Liver (tissue), 3 donors: Measurements from ENCODE around the gene LMOD2.

ENCODE experiments used
- EGR1 ChIP-seq, 2 donors: IDR thresholded peaks; 2 replicates each; pipeline ENCODE4 v1.6.1; 2016 to 2018; ENCODE audit warnings: antibody characterized with exemption in 2 of 2, low read depth in 2 of 2
- GABPA ChIP-seq, 2 donors: IDR thresholded peaks in 1 of 2; conservative IDR thresholded peaks in 1 of 2; 2 replicates each; pipeline ENCODE4 v1.6.1; 2016; ENCODE audit warnings: antibody characterized with exemption in 2 of 2, mild to moderate bottlenecking in 1 of 2, moderate library complexity in 1 of 2
- JUND ChIP-seq, 2 donors: IDR thresholded peaks; 2 replicates each; pipeline ENCODE4 v1.6.1; 2016; ENCODE audit warnings: antibody characterized with exemption in 2 of 2
- RAD21 ChIP-seq, 2 donors: IDR thresholded peaks; 2 replicates each; pipeline ENCODE4 v1.6.1; 2016; ENCODE audit warnings: antibody characterized with exemption in 2 of 2, mild to moderate bottlenecking in 2 of 2
- RXRA ChIP-seq, 2 donors: IDR thresholded peaks; 2 replicates each; pipeline ENCODE4 v1.6.1; 2017 to 2018; ENCODE audit warnings: antibody characterized with exemption in 2 of 2, mild to moderate bottlenecking in 1 of 2
- SP1 ChIP-seq: IDR thresholded peaks from 2 replicates; pipeline ENCODE4 v1.6.1; 2018; ENCODE audit warnings: antibody characterized with exemption, mild to moderate bottlenecking
- TAF1 ChIP-seq: conservative IDR thresholded peaks from 2 replicates; pipeline ENCODE4 v1.6.1; 2016; ENCODE audit warnings: antibody characterized with exemption, mild to moderate bottlenecking
- YY1 ChIP-seq: IDR thresholded peaks from 2 replicates; pipeline ENCODE4 v1.6.1; 2016; ENCODE audit warnings: antibody characterized with exemption, mild to moderate bottlenecking
- TF ChIP-seq, protein P1 (sequence below): IDR thresholded peaks from 2 replicates; pipeline ENCODE4 v1.6.1; 2016; ENCODE audit warnings: antibody characterized with exemption, mild to moderate bottlenecking
- TF ChIP-seq, protein P2 (sequence below): fragments of 150-350 bp; IDR thresholded peaks from 2 replicates; pipeline ENCODE4 v1.5.1; 2017; ENCODE audit warnings: improper control_type of control experiment, low read depth, low read length; ENCODE audit not compliant: missing input control
- TF ChIP-seq, protein P3 (sequence below): IDR thresholded peaks from 2 replicates; pipeline ENCODE4 v1.6.1; 2016; ENCODE audit warnings: antibody characterized with exemption
- TF ChIP-seq, protein P4 (sequence below): IDR thresholded peaks from 2 replicates; pipeline ENCODE4 v1.6.1; 2016; ENCODE audit warnings: antibody characterized with exemption
- donor health status: healthy.
- donor health status: healthy.

DNA sequence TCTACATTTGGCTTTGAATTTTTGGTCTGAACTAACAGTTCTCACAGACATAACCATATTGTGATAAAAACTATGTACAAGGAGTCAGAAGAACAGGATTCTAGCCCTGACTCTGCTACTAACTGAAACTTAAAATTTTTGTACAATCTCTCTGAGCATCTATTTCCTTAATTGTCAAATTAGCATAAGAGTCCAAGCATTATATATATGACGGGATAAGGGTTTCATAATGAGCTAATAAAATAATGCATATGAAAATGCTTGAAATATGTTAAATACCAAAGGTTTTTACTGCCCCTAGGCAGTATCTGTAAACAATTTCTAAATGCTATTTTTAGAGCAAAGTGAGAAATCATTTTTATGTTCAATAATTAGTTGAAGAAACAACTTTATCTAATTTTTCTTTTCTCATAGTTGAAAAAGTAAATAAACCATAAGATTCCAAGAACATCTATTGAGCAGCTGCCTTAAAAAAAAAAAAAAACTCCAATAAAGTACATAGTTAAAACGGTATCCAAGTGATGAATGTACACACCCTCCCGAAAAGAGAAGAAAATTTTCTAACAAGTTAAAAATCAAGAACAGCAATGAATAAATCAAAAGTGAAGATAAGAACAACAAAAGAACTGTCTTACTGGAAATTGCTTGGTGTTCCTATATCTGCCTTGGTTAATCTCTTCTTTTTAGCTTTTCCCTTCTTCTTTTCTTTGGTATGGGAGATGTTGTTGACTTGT is 40.4 kb downstream of the LMOD2 start:
- TF ChIP-seq, protein P1, sequence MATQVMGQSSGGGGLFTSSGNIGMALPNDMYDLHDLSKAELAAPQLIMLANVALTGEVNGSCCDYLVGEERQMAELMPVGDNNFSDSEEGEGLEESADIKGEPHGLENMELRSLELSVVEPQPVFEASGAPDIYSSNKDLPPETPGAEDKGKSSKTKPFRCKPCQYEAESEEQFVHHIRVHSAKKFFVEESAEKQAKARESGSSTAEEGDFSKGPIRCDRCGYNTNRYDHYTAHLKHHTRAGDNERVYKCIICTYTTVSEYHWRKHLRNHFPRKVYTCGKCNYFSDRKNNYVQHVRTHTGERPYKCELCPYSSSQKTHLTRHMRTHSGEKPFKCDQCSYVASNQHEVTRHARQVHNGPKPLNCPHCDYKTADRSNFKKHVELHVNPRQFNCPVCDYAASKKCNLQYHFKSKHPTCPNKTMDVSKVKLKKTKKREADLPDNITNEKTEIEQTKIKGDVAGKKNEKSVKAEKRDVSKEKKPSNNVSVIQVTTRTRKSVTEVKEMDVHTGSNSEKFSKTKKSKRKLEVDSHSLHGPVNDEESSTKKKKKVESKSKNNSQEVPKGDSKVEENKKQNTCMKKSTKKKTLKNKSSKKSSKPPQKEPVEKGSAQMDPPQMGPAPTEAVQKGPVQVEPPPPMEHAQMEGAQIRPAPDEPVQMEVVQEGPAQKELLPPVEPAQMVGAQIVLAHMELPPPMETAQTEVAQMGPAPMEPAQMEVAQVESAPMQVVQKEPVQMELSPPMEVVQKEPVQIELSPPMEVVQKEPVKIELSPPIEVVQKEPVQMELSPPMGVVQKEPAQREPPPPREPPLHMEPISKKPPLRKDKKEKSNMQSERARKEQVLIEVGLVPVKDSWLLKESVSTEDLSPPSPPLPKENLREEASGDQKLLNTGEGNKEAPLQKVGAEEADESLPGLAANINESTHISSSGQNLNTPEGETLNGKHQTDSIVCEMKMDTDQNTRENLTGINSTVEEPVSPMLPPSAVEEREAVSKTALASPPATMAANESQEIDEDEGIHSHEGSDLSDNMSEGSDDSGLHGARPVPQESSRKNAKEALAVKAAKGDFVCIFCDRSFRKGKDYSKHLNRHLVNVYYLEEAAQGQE: no peak
- TF ChIP-seq JUND (IDR thresholded peaks at IDR 0.05): no peak
- TF ChIP-seq, protein P2, sequence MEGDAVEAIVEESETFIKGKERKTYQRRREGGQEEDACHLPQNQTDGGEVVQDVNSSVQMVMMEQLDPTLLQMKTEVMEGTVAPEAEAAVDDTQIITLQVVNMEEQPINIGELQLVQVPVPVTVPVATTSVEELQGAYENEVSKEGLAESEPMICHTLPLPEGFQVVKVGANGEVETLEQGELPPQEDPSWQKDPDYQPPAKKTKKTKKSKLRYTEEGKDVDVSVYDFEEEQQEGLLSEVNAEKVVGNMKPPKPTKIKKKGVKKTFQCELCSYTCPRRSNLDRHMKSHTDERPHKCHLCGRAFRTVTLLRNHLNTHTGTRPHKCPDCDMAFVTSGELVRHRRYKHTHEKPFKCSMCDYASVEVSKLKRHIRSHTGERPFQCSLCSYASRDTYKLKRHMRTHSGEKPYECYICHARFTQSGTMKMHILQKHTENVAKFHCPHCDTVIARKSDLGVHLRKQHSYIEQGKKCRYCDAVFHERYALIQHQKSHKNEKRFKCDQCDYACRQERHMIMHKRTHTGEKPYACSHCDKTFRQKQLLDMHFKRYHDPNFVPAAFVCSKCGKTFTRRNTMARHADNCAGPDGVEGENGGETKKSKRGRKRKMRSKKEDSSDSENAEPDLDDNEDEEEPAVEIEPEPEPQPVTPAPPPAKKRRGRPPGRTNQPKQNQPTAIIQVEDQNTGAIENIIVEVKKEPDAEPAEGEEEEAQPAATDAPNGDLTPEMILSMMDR: no peak
- TF ChIP-seq, protein P3, sequence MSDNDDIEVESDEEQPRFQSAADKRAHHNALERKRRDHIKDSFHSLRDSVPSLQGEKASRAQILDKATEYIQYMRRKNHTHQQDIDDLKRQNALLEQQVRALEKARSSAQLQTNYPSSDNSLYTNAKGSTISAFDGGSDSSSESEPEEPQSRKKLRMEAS: no peak
- no peak for TF ChIP-seq RXRA (IDR thresholded peaks at IDR 0.05)
- TF ChIP-seq YY1: no peak
- TF ChIP-seq, protein P4, sequence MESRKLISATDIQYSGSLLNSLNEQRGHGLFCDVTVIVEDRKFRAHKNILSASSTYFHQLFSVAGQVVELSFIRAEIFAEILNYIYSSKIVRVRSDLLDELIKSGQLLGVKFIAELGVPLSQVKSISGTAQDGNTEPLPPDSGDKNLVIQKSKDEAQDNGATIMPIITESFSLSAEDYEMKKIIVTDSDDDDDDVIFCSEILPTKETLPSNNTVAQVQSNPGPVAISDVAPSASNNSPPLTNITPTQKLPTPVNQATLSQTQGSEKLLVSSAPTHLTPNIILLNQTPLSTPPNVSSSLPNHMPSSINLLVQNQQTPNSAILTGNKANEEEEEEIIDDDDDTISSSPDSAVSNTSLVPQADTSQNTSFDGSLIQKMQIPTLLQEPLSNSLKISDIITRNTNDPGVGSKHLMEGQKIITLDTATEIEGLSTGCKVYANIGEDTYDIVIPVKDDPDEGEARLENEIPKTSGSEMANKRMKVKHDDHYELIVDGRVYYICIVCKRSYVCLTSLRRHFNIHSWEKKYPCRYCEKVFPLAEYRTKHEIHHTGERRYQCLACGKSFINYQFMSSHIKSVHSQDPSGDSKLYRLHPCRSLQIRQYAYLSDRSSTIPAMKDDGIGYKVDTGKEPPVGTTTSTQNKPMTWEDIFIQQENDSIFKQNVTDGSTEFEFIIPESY: no peak
- TF ChIP-seq GABPA (IDR thresholded peaks at IDR 0.05 in 1 of 2, conservative IDR thresholded peaks at IDR 0.05 in 1 of 2): no peak
- no peak for TF ChIP-seq EGR1 (IDR thresholded peaks at IDR 0.05; ENCODE audit: low read depth in 2 of 2)
- TF ChIP-seq RAD21 (IDR thresholded peaks at IDR 0.05): no peak
- TF ChIP-seq SP1: no peak
- TF ChIP-seq TAF1: no peak
